Ovary (tissue), 3 donors: ENCODE measurements around the gene NELFCD.

Experiments
- EP300 ChIP-seq: sonication (generic); formaldehyde crosslinking; IDR thresholded peaks from one replicate; pipeline ENCODE4 v1.6.1; 2017; ENCODE audit warnings: antibody characterized with exemption
- POLR2A ChIP-seq: fragments of 450-650 bp; IDR thresholded peaks from one replicate; pipeline ENCODE4 v1.6.1; 2017; ENCODE audit warnings: antibody characterized with exemption, mild to moderate bottlenecking, moderate library complexity
- TF ChIP-seq, protein P1 (sequence below), 3 donors: fragments of 450-650 bp in 2 of 3; fragments of 200-600 bp in 1 of 3; IDR thresholded peaks; one replicate each; pipeline versions ENCODE4 v1.5.1 to v1.8.0; 2016 to 2022; ENCODE audit warnings: antibody characterized with exemption in 3 of 3, mild to moderate bottlenecking in 1 of 3
- donor health status: DM: no; HTN: no; CAD: no.

DNA sequence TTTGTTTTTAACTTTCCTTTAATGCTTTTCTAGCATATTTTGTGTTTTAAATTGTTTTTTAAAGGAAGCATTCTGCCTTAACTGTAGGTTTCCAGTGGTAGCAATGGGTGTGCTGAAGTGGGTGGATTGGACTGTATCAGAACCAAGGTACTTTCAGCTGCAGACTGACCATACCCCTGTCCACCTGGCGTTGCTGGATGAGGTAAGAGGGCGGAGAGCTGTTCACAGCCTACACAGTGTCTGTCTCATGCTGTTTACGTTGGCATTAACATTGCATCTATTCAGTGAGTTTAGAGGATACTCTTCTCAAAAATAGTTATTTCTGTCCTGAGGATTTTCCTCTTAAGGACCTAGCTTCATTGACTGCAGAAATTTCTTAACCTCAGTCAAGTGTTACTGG lies 11.9 kb downstream of the NELFCD start:
- TF ChIP-seq, protein P1, sequence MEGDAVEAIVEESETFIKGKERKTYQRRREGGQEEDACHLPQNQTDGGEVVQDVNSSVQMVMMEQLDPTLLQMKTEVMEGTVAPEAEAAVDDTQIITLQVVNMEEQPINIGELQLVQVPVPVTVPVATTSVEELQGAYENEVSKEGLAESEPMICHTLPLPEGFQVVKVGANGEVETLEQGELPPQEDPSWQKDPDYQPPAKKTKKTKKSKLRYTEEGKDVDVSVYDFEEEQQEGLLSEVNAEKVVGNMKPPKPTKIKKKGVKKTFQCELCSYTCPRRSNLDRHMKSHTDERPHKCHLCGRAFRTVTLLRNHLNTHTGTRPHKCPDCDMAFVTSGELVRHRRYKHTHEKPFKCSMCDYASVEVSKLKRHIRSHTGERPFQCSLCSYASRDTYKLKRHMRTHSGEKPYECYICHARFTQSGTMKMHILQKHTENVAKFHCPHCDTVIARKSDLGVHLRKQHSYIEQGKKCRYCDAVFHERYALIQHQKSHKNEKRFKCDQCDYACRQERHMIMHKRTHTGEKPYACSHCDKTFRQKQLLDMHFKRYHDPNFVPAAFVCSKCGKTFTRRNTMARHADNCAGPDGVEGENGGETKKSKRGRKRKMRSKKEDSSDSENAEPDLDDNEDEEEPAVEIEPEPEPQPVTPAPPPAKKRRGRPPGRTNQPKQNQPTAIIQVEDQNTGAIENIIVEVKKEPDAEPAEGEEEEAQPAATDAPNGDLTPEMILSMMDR (IDR thresholded peaks at IDR 0.05) = no peak
- TF ChIP-seq EP300 (no peak), POLR2A (no peak)
